ENCODE results near the gene VAT1.

The VAT1 gene

GRCh38 chr17:43021741-43022512 is at the start of gene VAT1:
Gene VAT1 (minus strand): TSS chr17:43022385. CDS start chr17:43022322, 63 bp downstream.
- in situ Hi-C loops (cut with HindIII; ENCODE audit: low sequenced_read_pairs) = no loop called here
- no peak for TF ChIP-seq CTCF (IDR thresholded peaks at IDR 0.05; ENCODE audit: low read depth, low read length, missing control alignments)
- DNase-seq (ENCODE audit: low read depth) = no peak
- H3K4me3 ChIP-seq (ENCODE audit: low read depth, low read length) = peak within 1 kb of the TSS; percentile 97

- TF ChIP-seq CTCF (IDR thresholded peaks at IDR 0.05; ENCODE audit: low read depth, low read length, missing control alignments) = no peak
- DNase-seq (ENCODE audit: low read depth) = no peak
- no peak overlapping the region for H3K4me3 ChIP-seq (ENCODE audit: low read depth, low read length)
- in situ Hi-C loops (cut with HindIII; ENCODE audit: low sequenced_read_pairs) = no loop called here
These were observed 48.7 kb upstream of the VAT1 start for GRCh38 chr17:43070872-43071271.

DNA sequence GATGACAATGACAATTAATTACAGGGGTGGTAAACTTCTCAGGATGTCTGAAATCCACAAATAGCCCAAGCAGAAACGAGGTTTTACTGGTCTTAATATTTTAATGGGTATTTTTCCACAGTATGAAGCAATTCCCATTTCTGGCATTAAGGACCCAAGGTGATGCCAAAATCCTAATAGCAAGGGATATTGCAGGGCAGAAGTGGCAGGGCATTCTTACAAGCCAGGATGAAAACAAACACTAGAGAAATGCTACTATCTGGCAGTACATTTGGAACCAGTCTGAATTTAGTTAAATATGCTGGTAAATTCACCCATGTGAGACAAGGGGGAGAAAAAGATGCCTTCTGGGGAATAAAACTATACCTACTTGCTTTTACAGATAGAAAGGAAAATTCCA is 48.1 kb upstream of the VAT1 start:
- no peak for DNase-seq (ENCODE audit: low read depth)
- in situ Hi-C loops (cut with HindIII; ENCODE audit: low sequenced_read_pairs) = no loop called here

GRCh38 chr17:43069368-43069898 is 47.2 kb upstream of the VAT1 start:
- DNase-seq (ENCODE audit: low read depth) = no peak
- no peak overlapping the region for H3K4me3 ChIP-seq (ENCODE audit: low read depth, low read length)
- in situ Hi-C loops (cut with HindIII; ENCODE audit: low sequenced_read_pairs) = no loop called here
- no peak for TF ChIP-seq CTCF (IDR thresholded peaks at IDR 0.05; ENCODE audit: low read depth, low read length, missing control alignments)

More for the DNA sequence above, 48.1 kb upstream of the VAT1 start:
- H3K4me3 ChIP-seq (ENCODE audit: low read depth, low read length) = no peak overlapping the region
- TF ChIP-seq CTCF (IDR thresholded peaks at IDR 0.05; ENCODE audit: low read depth, low read length, missing control alignments) = no peak

GRCh38 chr17:43068570-43069367 is 46.6 kb upstream of the VAT1 start:
- in situ Hi-C loops (cut with HindIII; ENCODE audit: low sequenced_read_pairs) = no loop called here
- H3K4me3 ChIP-seq (ENCODE audit: low read depth, low read length) = no peak overlapping the region
- no peak for DNase-seq (ENCODE audit: low read depth)
- TF ChIP-seq CTCF (IDR thresholded peaks at IDR 0.05; ENCODE audit: low read depth, low read length, missing control alignments) = no peak

GRCh38 chr17:43062984-43063638 is 40.9 kb upstream of the VAT1 start:
- in situ Hi-C loops (cut with HindIII; ENCODE audit: low sequenced_read_pairs) = no loop called here
- DNase-seq (ENCODE audit: low read depth) = no peak
- no peak for TF ChIP-seq CTCF (IDR thresholded peaks at IDR 0.05; ENCODE audit: low read depth, low read length, missing control alignments)
- no peak overlapping the region for H3K4me3 ChIP-seq (ENCODE audit: low read depth, low read length)

Measured in astrocyte of the cerebellum (primary cell).